ENCODE measurements around the gene SAPCD2. TPM values are rescaled to one million over a fixed set of nuclear protein-coding genes. Genes with fewer than 3 reads are reported as not detected.

The SAPCD2 gene
- total RNA-seq, 1 experiment from 2014 or later = 57.5 TPM

- Mint-ChIP-seq H3K27me3 (ENCODE audit: insufficient read depth, unreplicated experiment) (no peaks in the 10 kb centered on the region), H3K4me3 (ENCODE audit: unreplicated experiment) (peak within 1 kb of the TSS; percentile 66), H3K4me1 (ENCODE audit: low read depth, unreplicated experiment) (peaks cover 6% of the 10 kb centered on the region), H3K36me3 (ENCODE audit: insufficient read depth, unreplicated experiment) (peaks cover 4% of the 10 kb centered on the region), H3K27ac (ENCODE audit: unreplicated experiment) (peak within 1 kb of the TSS; percentile 30), H3K9me3 (ENCODE audit: unreplicated experiment) (no peaks in the 10 kb centered on the region)
- H3K9me3 ChIP-seq = no peaks in the 10 kb centered on the region
- no peak for TF ChIP-seq CTCF (IDR thresholded peaks at IDR 0.05; ENCODE audit: insufficient read depth in 1 of 2, low read depth in 1 of 2, low read length in 1 of 2, severe bottlenecking in 1 of 2, unreplicated experiment in 1 of 2)
- peak within 1 kb of the TSS; percentile 51 for H3K4me3 ChIP-seq (ENCODE audit: low read depth, low read length)
- no peaks in the 10 kb centered on the region for H3K27me3 ChIP-seq (replicated peaks; ENCODE audit: control insufficient read depth, insufficient read depth, low read length)
- BruUV-seq (replicated peaks) = no TSS peak
- ChIA-PET CTCF (interaction anchor here (0.7 to 2.8 kb wide), 5 partner anchors 8 to 25 kb away, joined by 3 to 24 read pairs (median 3); partner anchors contain the start of gene NPDC1), POLR2A (interaction anchor here (1.3 kb wide), 1 partner anchor 16 kb away, joined by 9 read pairs; the partner anchor contains the start of gene SAPCD2)
- intact Hi-C loops (cut with micrococcal nuclease; ENCODE audit: unreplicated experiment) = no loop called here
- H3K4me1 ChIP-seq = peaks cover 18% of the 10 kb centered on the region
- H3K36me3 ChIP-seq (ENCODE audit: control insufficient read depth, insufficient read depth, low read length) = no peaks in the 10 kb centered on the region
- DNase-seq = peak; percentile 73 to 85
Measured at GRCh38 chr9:137053944-137054931, 16.1 kb downstream of the SAPCD2 start, which contains the start of gene ENTPD2. TSS of gene ENTPD2 (minus strand) at chr9:137054061. CDS start at chr9:137053997, 64 bp downstream.

GRCh38 chr9:137052998-137053943 is 17.1 kb downstream of the SAPCD2 start:
- H3K36me3 Mint-ChIP-seq (ENCODE audit: insufficient read depth, unreplicated experiment) = peaks cover 4% of the 10 kb centered on the region
- Histone ChIP-seq H3K36me3 (ENCODE audit: control insufficient read depth, insufficient read depth, low read length) (no peaks in the 10 kb centered on the region), H3K9me3 (no peaks in the 10 kb centered on the region), H3K27me3 (replicated peaks; ENCODE audit: control insufficient read depth, insufficient read depth, low read length) (no peaks in the 10 kb centered on the region), H3K4me3 (ENCODE audit: low read depth, low read length) (peak overlapping the region; percentile 51), H3K4me1 (peaks cover 18% of the 10 kb centered on the region)
- intact Hi-C loops (cut with micrococcal nuclease; ENCODE audit: unreplicated experiment) = no loop called here
- H3K4me1 Mint-ChIP-seq (ENCODE audit: low read depth, unreplicated experiment) = peaks cover 6% of the 10 kb centered on the region
- ChIA-PET CTCF (interaction anchor here (0.7 to 2.8 kb wide), 7 partner anchors 11 to 24 kb away, joined by 3 to 24 read pairs (median 3); no protein-coding TSS in a partner anchor), POLR2A (interaction anchor here (0.6 to 1.3 kb wide), 2 partner anchors 17 to 33 kb away, joined by 5 to 9 read pairs; partner anchors contain the start of gene SAPCD2)
- peak overlapping the region; percentile 66 for H3K4me3 Mint-ChIP-seq (ENCODE audit: unreplicated experiment)
- no peak overlapping the region for H3K27ac Mint-ChIP-seq (ENCODE audit: unreplicated experiment)
- no peak for DNase-seq
- TF ChIP-seq CTCF (IDR thresholded peaks at IDR 0.05; ENCODE audit: insufficient read depth in 1 of 2, low read depth in 1 of 2, low read length in 1 of 2, severe bottlenecking in 1 of 2, unreplicated experiment in 1 of 2) = no peak
- no peaks in the 10 kb centered on the region for H3K27me3 Mint-ChIP-seq (ENCODE audit: insufficient read depth, unreplicated experiment)
- no TSS peak for BruUV-seq (replicated peaks)
- no peaks in the 10 kb centered on the region for H3K9me3 Mint-ChIP-seq (ENCODE audit: unreplicated experiment)

All from Caco-2 (cell line).